Sigmoid colon (tissue), 7 donors: ENCODE data around the gene TMEM53. TPM values are rescaled to one million over a fixed set of nuclear protein-coding genes. Genes with fewer than 3 reads are reported as not detected.
A peak's percentile ranks its signal among the peaks of the same experiment; 100 is the strongest.

Experiments
- DNase-seq: peaks from one replicate; pipeline ENCODE4 v3.0.0-alpha.2; 2019
- H3K27ac ChIP-seq, 4 donors: fragments of 200-600 bp; sonication (generic); one replicate each; pipeline ENCODE4 v1.5.1; 2016 to 2019; ENCODE audit warnings: mild to moderate bottlenecking in 1 of 4
- H3K27me3 ChIP-seq, 3 donors: fragments of 200-600 bp; sonication (generic); one replicate each; pipeline ENCODE4 v1.5.1; 2019; ENCODE audit warnings: mild to moderate bottlenecking in 1 of 3
- H3K36me3 ChIP-seq, 4 donors: fragments of 200-600 bp; sonication (generic); one replicate each; pipeline ENCODE4 v1.5.1; 2016 to 2019
- H3K4me1 ChIP-seq, 4 donors: fragments of 200-600 bp; sonication (generic); one replicate each; pipeline ENCODE4 v1.5.1; 2017 to 2019
- H3K4me3 ChIP-seq, 4 donors: fragments of 200-600 bp; sonication (generic); one replicate each; pipeline ENCODE4 v1.5.1; 2017 to 2019; ENCODE audit warnings: mild to moderate bottlenecking in 2 of 4, moderate library complexity in 1 of 4
- H3K9me3 ChIP-seq, 4 donors: fragments of 200-600 bp in 3 of 4; sonication (generic) in 3 of 4; one replicate each; pipeline versions ENCODE4 v1.5.1 to v1.6.1; 2013 to 2019
- CTCF ChIP-seq, 4 experiments: fragments of 450-650 bp in 3 of 4; fragments of 200-600 bp in 1 of 4; IDR thresholded peaks; one replicate each; pipeline ENCODE4 v1.5.1; 2016 to 2019; ENCODE audit warnings: antibody characterized with exemption in 4 of 4, mild to moderate bottlenecking in 3 of 4, moderate library complexity in 2 of 4
- EP300 ChIP-seq, 4 donors: sonication (generic); formaldehyde crosslinking; IDR thresholded peaks; one replicate each; pipeline ENCODE4 v1.6.1; 2017; ENCODE audit warnings: antibody characterized with exemption in 4 of 4
- POLR2A ChIP-seq, 2 donors: fragments of 450-650 bp; IDR thresholded peaks; one replicate each; pipeline ENCODE4 v1.6.1; 2016; ENCODE audit warnings: antibody characterized with exemption in 2 of 2, mild to moderate bottlenecking in 2 of 2, moderate library complexity in 2 of 2
- POLR2AphosphoS5 ChIP-seq, 4 donors: sonication (generic); formaldehyde crosslinking; IDR thresholded peaks; one replicate each; pipeline ENCODE4 v1.6.1; 2017; ENCODE audit warnings: antibody characterized with exemption in 4 of 4
- WGBS, 2 donors: extraction: QIAGEN DNeasy Blood & Tissue Kit; methylation state at CpG; one replicate each; pipeline ENCODE4 v1.1.7; 2013; 5-methylcytosine and 5-hydroxymethylcytosine counted together
- intact Hi-C: fragments of 100-400 bp; cut with DNase I; formaldehyde crosslinking; loops from one replicate; pipeline ENCODE4 v1.15.1; 2023
- polyA plus RNA-seq, 3 donors: library from polyadenylated mRNA; stranded (reverse); fragments of 200-250 nt; gene quantifications; one replicate each; pipeline ENCODE4 v1.2.3, GENCODE V29; 2013
- total RNA-seq, 4 donors: library from RNA; depleted of rRNA; stranded (reverse); fragments of >200 nt; gene quantifications; one replicate each; pipeline ENCODE4 v1.1.0, GENCODE V29; 2016
- donor health status: healthy with polysubstance abuse.
- donor health status: Bipolar disorder and iron deficiency.
- donor health status: healthy.

TMEM53 gene
- total and polyA plus RNA-seq, 7 donors = 1.7 to 29.7 (median 5.6) TPM

GRCh38 chr1:44616284-44616990 is 57.8 kb downstream of the TMEM53 start:
- Histone ChIP-seq H3K27me3 (peaks cover 0 to 8% (median 0%) of the 10 kb centered on the region in 3 donors), H3K4me1 (peaks cover 0 to 34% (median 18%) of the 10 kb centered on the region in 4 donors), H3K27ac (no peak overlapping the region), H3K36me3 (no peaks in the 10 kb centered on the region), H3K4me3 (peak overlapping the region in 3 of 4 donors; percentile 39 to 53 (median 53)), H3K9me3 (no peaks in the 10 kb centered on the region)
- WGBS, 2 donors = 61 to 80% methylated on average over 4 of the region's 4 CpGs
- intact Hi-C loops = loop anchor here (2.0 kb wide), 1 partner anchor 30 kb away; no protein-coding TSS in a partner anchor
- DNase-seq = no peak
- no peak for TF ChIP-seq EP300 (IDR thresholded peaks at IDR 0.05)

- TF ChIP-seq POLR2A (IDR thresholded peaks at IDR 0.05) = no peak
- TF ChIP-seq EP300 (IDR thresholded peaks at IDR 0.05) = no peak
- no peak for TF ChIP-seq POLR2AphosphoS5 (IDR thresholded peaks at IDR 0.05)
- no peak for TF ChIP-seq CTCF (IDR thresholded peaks at IDR 0.05)
- Histone ChIP-seq H3K36me3 (no peaks in the 10 kb centered on the region), H3K9me3 (no peaks in the 10 kb centered on the region), H3K4me1 (peaks cover 0 to 28% (median 15%) of the 10 kb centered on the region in 4 donors), H3K4me3 (no peak overlapping the region), H3K27ac (no peak overlapping the region), H3K27me3 (peaks cover 0 to 8% (median 0%) of the 10 kb centered on the region in 3 donors)
- intact Hi-C loops = no loop called here
- no peak for DNase-seq
- WGBS, 2 donors = 88 to 91% methylated on average over 6 of the region's 6 CpGs
Measured at GRCh38 chr1:44613941-44614340, 60.3 kb downstream of the TMEM53 start.

- 77 to 79% methylated on average over 4 of the region's 4 CpGs for WGBS, 2 donors
- intact Hi-C loops = no loop called here
Measured at GRCh38 chr1:44611866-44612265, 62.4 kb downstream of the TMEM53 start.

GRCh38 chr1:44611419-44611818 is 62.9 kb downstream of the TMEM53 start:
- TF ChIP-seq CTCF (IDR thresholded peaks at IDR 0.05) (no peak), POLR2A (IDR thresholded peaks at IDR 0.05) (no peak), POLR2AphosphoS5 (IDR thresholded peaks at IDR 0.05) (no peak), EP300 (IDR thresholded peaks at IDR 0.05) (no peak)
- H3K27ac ChIP-seq = no peak overlapping the region
- H3K36me3 ChIP-seq = no peaks in the 10 kb centered on the region
- no peak for DNase-seq
- intact Hi-C loops = no loop called here
- H3K4me1 ChIP-seq = peaks cover 0 to 5% (median 0%) of the 10 kb centered on the region in 4 donors
- H3K4me3 ChIP-seq = no peak overlapping the region
- H3K27me3 ChIP-seq = peaks cover 0 to 1% (median 0%) of the 10 kb centered on the region in 3 donors
- no peaks in the 10 kb centered on the region for H3K9me3 ChIP-seq
- WGBS, 2 donors = 77 to 89% methylated on average over 5 of the region's 5 CpGs

More at GRCh38 chr1:44611866-44612265, 62.4 kb downstream of the TMEM53 start:
- Histone ChIP-seq H3K27ac (no peak overlapping the region), H3K9me3 (no peaks in the 10 kb centered on the region), H3K36me3 (no peaks in the 10 kb centered on the region), H3K27me3 (peaks cover 0 to 6% (median 0%) of the 10 kb centered on the region in 3 donors), H3K4me1 (peaks cover 0 to 8% (median 3%) of the 10 kb centered on the region in 4 donors), H3K4me3 (no peak overlapping the region)
- no peak for TF ChIP-seq EP300 (IDR thresholded peaks at IDR 0.05)
- no peak for TF ChIP-seq CTCF (IDR thresholded peaks at IDR 0.05)
- TF ChIP-seq POLR2A (IDR thresholded peaks at IDR 0.05) = no peak
- no peak for TF ChIP-seq POLR2AphosphoS5 (IDR thresholded peaks at IDR 0.05)
- no peak for DNase-seq

GRCh38 chr1:44610527-44611148 is 63.6 kb downstream of the TMEM53 start:
- intact Hi-C loops = no loop called here
- H3K4me3 ChIP-seq = no peak overlapping the region
- H3K27ac ChIP-seq = no peak overlapping the region
- 28 to 65% methylated on average over 12 of the region's 12 CpGs for whole genome bisulfite sequencing, 2 donors
- no peaks in the 10 kb centered on the region for H3K36me3 ChIP-seq
- H3K4me1 ChIP-seq = peaks cover 0 to 5% (median 0%) of the 10 kb centered on the region in 4 donors
- no peaks in the 10 kb centered on the region for H3K9me3 ChIP-seq
- DNase-seq = no peak
- TF ChIP-seq POLR2A (IDR thresholded peaks at IDR 0.05) = no peak
- TF ChIP-seq EP300 (IDR thresholded peaks at IDR 0.05) = no peak
- TF ChIP-seq CTCF (IDR thresholded peaks at IDR 0.05) = no peak
- TF ChIP-seq POLR2AphosphoS5 (IDR thresholded peaks at IDR 0.05) = no peak
- H3K27me3 ChIP-seq = no peaks in the 10 kb centered on the region
